Peyer's patch (tissue), 4 donors: Measurements from ENCODE around the gene SCAI. TPM values are rescaled to one million over a fixed set of nuclear protein-coding genes. Genes with fewer than 3 reads are reported as not detected.

Source experiments
- DNase-seq, 3 donors: peaks; one replicate each; pipeline ENCODE4 v3.0.0-alpha.2; 2017 to 2019
- H3K27ac ChIP-seq, 4 donors: fragments of 200-600 bp; sonication (generic); one replicate each; pipeline ENCODE4 v1.5.1; 2016 to 2019
- H3K27me3 ChIP-seq, 2 donors: fragments of 200-600 bp; sonication (generic); one replicate each; pipeline ENCODE4 v1.5.1; 2019
- H3K36me3 ChIP-seq, 3 donors: fragments of 200-600 bp; sonication (generic); one replicate each; pipeline ENCODE4 v1.5.1; 2016 to 2019
- H3K4me1 ChIP-seq, 4 donors: fragments of 200-600 bp; sonication (generic); one replicate each; pipeline ENCODE4 v1.5.1; 2016 to 2019
- H3K4me3 ChIP-seq, 4 donors: fragments of 200-600 bp; sonication (generic); 1 replicate in 3 of 4; 2 replicates in 1 of 4; pipeline ENCODE4 v1.5.1; 2016 to 2019; ENCODE audit warnings: mild to moderate bottlenecking in 1 of 4
- H3K9me3 ChIP-seq, 4 donors: fragments of 200-600 bp; sonication (generic); one replicate each; pipeline ENCODE4 v1.5.1; 2016 to 2019; ENCODE audit warnings: mild to moderate bottlenecking in 1 of 4
- POLR2A ChIP-seq, 2 donors: fragments of 450-650 bp; IDR thresholded peaks; one replicate each; pipeline ENCODE4 v1.5.1; 2017; ENCODE audit warnings: antibody characterized with exemption in 2 of 2, mild to moderate bottlenecking in 2 of 2, moderate library complexity in 2 of 2
- total RNA-seq, 4 donors: library from RNA; depleted of rRNA; stranded (reverse); fragments of >200 nt; gene quantifications; one replicate each; pipeline ENCODE4 v1.1.0, GENCODE V29; 2016
- TF ChIP-seq, protein P1 (sequence below), 6 experiments: fragments of 450-650 bp in 4 of 6; fragments of 200-600 bp in 2 of 6; sonication (generic) in 1 of 6; IDR thresholded peaks; one replicate each; pipeline ENCODE4 v1.5.1; 2017 to 2019; ENCODE audit warnings: antibody characterized with exemption in 6 of 6, mild to moderate bottlenecking in 3 of 6, moderate library complexity in 1 of 6

Gene SCAI
- total RNA-seq, 4 donors from 2014 or later = 8.7 to 32.2 (median 11.7) TPM

DNA sequence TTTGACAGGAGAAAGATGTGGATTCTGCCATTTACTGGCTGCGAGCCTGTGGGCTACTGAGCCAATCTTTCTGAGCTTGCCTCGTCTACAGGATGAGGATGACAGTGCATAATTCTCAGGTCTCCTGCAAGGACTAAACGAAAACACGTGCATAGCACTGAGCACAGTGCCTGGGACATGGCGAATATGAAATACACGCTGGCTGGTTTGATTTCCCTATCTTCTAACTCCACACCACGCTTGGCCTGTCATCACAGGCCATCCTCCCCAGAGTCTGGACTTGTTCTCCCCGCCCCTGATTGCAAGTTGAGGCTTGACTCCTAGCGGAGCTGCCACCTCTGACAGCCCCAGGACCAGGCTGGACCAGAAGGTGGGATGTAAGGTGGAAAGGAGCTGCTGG, 243.5 kb downstream of the SCAI start:
- H3K4me3 ChIP-seq = no peak overlapping the region
- peaks cover 0 to 69% (median 0%) of the 10 kb centered on the region in 3 donors for H3K36me3 ChIP-seq
- H3K9me3 ChIP-seq = no peaks in the 10 kb centered on the region
- no peaks in the 10 kb centered on the region for H3K4me1 ChIP-seq
- H3K27ac ChIP-seq = no peak overlapping the region
- no peak for TF ChIP-seq POLR2A (IDR thresholded peaks at IDR 0.05)
- TF ChIP-seq, protein P1, sequence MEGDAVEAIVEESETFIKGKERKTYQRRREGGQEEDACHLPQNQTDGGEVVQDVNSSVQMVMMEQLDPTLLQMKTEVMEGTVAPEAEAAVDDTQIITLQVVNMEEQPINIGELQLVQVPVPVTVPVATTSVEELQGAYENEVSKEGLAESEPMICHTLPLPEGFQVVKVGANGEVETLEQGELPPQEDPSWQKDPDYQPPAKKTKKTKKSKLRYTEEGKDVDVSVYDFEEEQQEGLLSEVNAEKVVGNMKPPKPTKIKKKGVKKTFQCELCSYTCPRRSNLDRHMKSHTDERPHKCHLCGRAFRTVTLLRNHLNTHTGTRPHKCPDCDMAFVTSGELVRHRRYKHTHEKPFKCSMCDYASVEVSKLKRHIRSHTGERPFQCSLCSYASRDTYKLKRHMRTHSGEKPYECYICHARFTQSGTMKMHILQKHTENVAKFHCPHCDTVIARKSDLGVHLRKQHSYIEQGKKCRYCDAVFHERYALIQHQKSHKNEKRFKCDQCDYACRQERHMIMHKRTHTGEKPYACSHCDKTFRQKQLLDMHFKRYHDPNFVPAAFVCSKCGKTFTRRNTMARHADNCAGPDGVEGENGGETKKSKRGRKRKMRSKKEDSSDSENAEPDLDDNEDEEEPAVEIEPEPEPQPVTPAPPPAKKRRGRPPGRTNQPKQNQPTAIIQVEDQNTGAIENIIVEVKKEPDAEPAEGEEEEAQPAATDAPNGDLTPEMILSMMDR (IDR thresholded peaks at IDR 0.05) = no peak
- no peaks in the 10 kb centered on the region for H3K27me3 ChIP-seq
- peak in 1 of 3 donors; percentile 34 for DNase-seq

DNA sequence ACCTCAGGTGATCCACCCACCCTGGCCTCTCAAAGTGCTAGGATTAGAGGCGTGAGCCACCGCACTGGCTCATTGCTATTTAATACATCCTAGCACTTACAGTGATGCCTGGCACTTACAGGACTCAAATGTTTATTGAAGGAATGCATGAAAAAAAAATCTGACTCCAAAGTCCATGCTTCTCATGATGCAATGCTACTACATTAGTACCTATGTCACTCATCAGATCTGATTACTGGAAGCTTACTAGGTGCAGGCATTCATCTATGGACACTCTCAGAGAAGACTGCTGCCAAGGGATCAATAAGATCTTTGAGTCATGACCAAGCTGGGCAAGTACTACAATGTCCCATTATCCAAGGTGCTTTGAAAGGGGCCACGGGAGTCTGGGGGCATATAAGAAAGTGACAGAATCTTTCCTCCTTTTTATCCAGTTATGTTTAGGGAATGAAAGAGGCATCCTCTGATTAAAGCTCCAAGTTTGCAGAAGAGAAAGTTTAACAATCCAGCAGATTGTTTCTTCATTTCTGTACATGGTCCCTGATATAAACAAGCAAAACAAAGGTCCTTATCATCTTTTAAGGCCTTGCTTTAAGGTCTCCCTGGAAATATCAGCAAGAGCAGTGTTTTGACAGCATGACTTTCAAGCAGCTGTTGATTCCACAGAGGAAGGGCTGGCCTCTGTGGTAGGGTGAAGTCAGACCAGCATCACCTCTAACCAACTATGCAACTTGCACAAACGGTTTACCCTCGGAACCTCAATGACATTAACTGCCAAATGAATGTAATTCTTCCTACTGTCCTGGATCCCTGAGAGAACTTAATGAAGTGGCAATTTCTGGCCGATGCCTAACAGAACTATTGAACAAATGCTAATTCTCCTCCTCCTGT, 245.5 kb downstream of the SCAI start:
- H3K36me3 ChIP-seq = peaks cover 0 to 76% (median 0%) of the 10 kb centered on the region in 3 donors

DNA sequence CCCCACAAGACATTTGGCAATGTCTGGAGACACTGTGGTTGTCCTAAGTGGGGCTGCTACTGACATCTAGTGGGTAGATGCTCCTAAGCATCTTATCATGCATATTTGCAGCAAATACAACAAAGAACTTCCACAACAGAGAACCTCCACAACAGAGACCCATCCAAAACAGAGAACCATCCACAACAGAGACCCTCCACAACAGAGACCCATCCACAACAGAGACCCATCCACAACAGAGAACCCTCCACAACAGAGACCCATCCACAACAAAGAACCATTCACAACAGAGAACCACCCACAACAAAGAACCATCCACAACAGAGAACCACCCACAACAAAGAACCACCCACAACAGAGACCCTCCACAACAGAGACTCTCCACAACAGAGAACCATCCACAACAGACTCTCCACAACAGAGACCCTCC, 248.6 kb downstream of the SCAI start:
- no peak for DNase-seq
- no peak for TF ChIP-seq POLR2A (IDR thresholded peaks at IDR 0.05)
- TF ChIP-seq, protein P1 (IDR thresholded peaks at IDR 0.05) = peak in 4 of 6 experiments; percentile 35 to 40 (median 38)
- Histone ChIP-seq H3K27me3 (no peaks in the 10 kb centered on the region), H3K36me3 (peaks cover 0 to 77% (median 0%) of the 10 kb centered on the region in 3 donors), H3K27ac (no peak overlapping the region), H3K4me3 (no peak overlapping the region), H3K9me3 (no peaks in the 10 kb centered on the region), H3K4me1 (no peaks in the 10 kb centered on the region)

More for the DNA sequence above, 245.5 kb downstream of the SCAI start:
- Histone ChIP-seq H3K9me3 (no peaks in the 10 kb centered on the region), H3K4me3 (no peak overlapping the region), H3K4me1 (no peaks in the 10 kb centered on the region), H3K27ac (peak overlapping the region in 1 of 4 donors; percentile 29), H3K27me3 (no peaks in the 10 kb centered on the region)
- no peak for DNase-seq
- TF ChIP-seq, protein P1 (IDR thresholded peaks at IDR 0.05) = no peak
- TF ChIP-seq POLR2A (IDR thresholded peaks at IDR 0.05) = no peak

DNA sequence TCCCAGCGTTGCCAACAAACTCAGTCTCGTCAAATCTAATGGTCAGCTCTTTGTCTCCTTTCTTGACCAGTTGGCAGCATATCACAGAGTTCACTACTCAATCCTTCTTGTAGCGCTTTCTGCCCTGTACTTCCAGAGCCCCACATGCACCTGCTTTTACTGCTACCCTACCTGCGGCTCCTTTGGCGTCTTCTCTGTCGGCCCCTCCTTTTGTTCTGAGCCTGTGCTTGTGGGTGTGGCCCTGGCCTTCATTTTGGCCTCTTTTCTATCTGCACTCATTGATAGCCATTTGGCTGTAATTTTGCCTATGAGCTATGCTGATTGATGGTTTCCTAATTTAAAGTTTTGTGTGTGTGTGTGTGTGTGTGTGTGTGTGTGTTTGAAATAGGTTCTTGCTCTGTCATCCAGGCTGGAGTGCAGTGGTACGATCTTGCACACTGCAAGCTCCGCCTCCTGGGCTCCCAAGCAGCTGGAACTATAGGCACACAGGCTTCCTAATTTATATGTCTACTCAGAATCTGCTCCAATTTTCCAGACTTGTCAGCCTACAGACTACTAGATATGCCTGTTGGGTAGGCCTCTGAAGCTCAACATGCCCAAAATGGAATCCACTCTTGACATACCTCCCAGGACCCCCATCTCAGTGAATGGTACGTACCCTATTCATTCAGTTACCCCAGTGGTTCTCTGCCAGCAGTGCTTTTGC, 249.1 kb downstream of the SCAI start:
- no peak overlapping the region for H3K27ac ChIP-seq
- H3K27me3 ChIP-seq = no peaks in the 10 kb centered on the region
- TF ChIP-seq, protein P1 (IDR thresholded peaks at IDR 0.05) = no peak
- TF ChIP-seq POLR2A (IDR thresholded peaks at IDR 0.05) = no peak
- H3K36me3 ChIP-seq = peaks cover 0 to 77% (median 0%) of the 10 kb centered on the region in 3 donors
- H3K4me1 ChIP-seq = no peaks in the 10 kb centered on the region
- H3K4me3 ChIP-seq = no peak overlapping the region
- H3K9me3 ChIP-seq = no peaks in the 10 kb centered on the region
- no peak for DNase-seq

Other genes with a start within 250 kb of the SCAI start
- gene GOLGA1, start 202.4 kb downstream of the SCAI start, total RNA-seq = 10 to 100 TPM; 27.0 to 52.8 (median 37.3) TPM
- 10 to 100 TPM; 15.5 to 29.9 (median 20.0) TPM for gene PPP6C, start 46.3 kb upstream of the SCAI start, total RNA-seq
- gene RABEPK, start 57.0 kb upstream of the SCAI start, total RNA-seq = 1 to 10 TPM; 6.3 to 9.2 (median 7.7) TPM
- 100 to 1,000 TPM in 1 of 4 donors, 10 to 100 TPM in 3; 65.6 to 136 (median 86.0) TPM for gene HSPA5, start 97.8 kb upstream of the SCAI start, total RNA-seq
- gene GAPVD1, start 118.3 kb upstream of the SCAI start, total RNA-seq = 10 to 100 TPM; 43.6 to 80.9 (median 65.6) TPM